HEK293 (cell line): Measurements from ENCODE around the gene PHETA1.

Experiments
- CTCF ChIA-PET: fragments of 350-600 bp; formaldehyde crosslinking; extraction: SDS; loops from one replicate; lab custom pipeline; 2021; ENCODE audit warnings: antibody characterized with exemption; lab: Yijun Ruan, JAX
- POLR2A ChIA-PET: fragments of 300-600 bp; formaldehyde crosslinking; extraction: SDS; loops from one replicate; lab custom pipeline; 2020; ENCODE audit warnings: antibody characterized with exemption, inconsistent platforms; lab: Yijun Ruan, JAX
- H3K27ac ChIP-seq: fragments of 200-500 bp; sonication (Bioruptor generic); 2 replicates; pipeline ENCODE4 v1.5.1; 2014; ENCODE audit warnings: low read depth, low read length, control low read depth, inconsistent platforms; ENCODE audit errors: extremely low read depth
- H3K36me3 ChIP-seq, 2 experiments: fragments of 200-500 bp in 1 of 2; sonication (Bioruptor generic) in 1 of 2; 1 replicate in 1 of 2; 2 replicates in 1 of 2; pipeline ENCODE4 v1.5.1; 2014 to 2017; ENCODE audit warnings: inconsistent platforms in 2 of 2, low read length in 2 of 2; ENCODE audit not compliant: control insufficient read depth in 2 of 2, insufficient read depth in 1 of 2
- H3K4me1 ChIP-seq: fragments of 200-500 bp; sonication (Bioruptor generic); 2 replicates; pipeline ENCODE4 v1.5.1; 2014; ENCODE audit warnings: mild to moderate bottlenecking, low read length, inconsistent platforms; ENCODE audit not compliant: control insufficient read depth, insufficient read depth
- H3K4me3 ChIP-seq: 2 replicates; pipeline ENCODE4 v1.5.1; 2011; ENCODE audit warnings: low read depth, mild to moderate bottlenecking, control low read depth, low read length, moderate library complexity
- H3K9me3 ChIP-seq: fragments of 200-500 bp; sonication (Bioruptor generic); 2 replicates; pipeline ENCODE4 v1.5.1; 2014; ENCODE audit warnings: low read depth, low read length, inconsistent platforms; ENCODE audit not compliant: control insufficient read depth, insufficient read depth
- EGR2 ChIP-seq: fragments of 450-650 bp; formaldehyde crosslinking; IDR thresholded peaks from 2 replicates; pipeline ENCODE4 v1.5.1; 2016; ENCODE audit warnings: low read depth, missing biosample characterization, missing genetic modification characterization
- GLIS1 ChIP-seq: fragments of 450-650 bp; formaldehyde crosslinking; IDR thresholded peaks from 2 replicates; pipeline ENCODE4 v1.5.1; 2016; ENCODE audit warnings: missing biosample characterization, missing genetic modification characterization
- GLIS2 ChIP-seq: fragments of 450-650 bp; formaldehyde crosslinking; IDR thresholded peaks from 2 replicates; pipeline ENCODE4 v1.5.1; 2016; ENCODE audit warnings: missing biosample characterization, missing genetic modification characterization
- KLF9 ChIP-seq: fragments of 450-650 bp; formaldehyde crosslinking; IDR thresholded peaks from 2 replicates; pipeline ENCODE4 v1.5.1; 2016; ENCODE audit warnings: missing biosample characterization, missing genetic modification characterization, low read depth
- REPIN1 ChIP-seq: fragments of 450-650 bp; formaldehyde crosslinking; IDR thresholded peaks from 2 replicates; pipeline ENCODE4 v1.5.1; 2017; ENCODE audit warnings: missing biosample characterization, missing genetic modification characterization, low read depth
- SETDB1 ChIP-seq: IDR thresholded peaks from one replicate; pipeline ENCODE4 v1.6.1; 2017; ENCODE audit warnings: mild to moderate bottlenecking, low read length, moderate library complexity, mixed read lengths; ENCODE audit not compliant: insufficient read length
- SP3 ChIP-seq: fragments of 450-650 bp; formaldehyde crosslinking; IDR thresholded peaks from 2 replicates; pipeline ENCODE4 v1.5.1; 2016; ENCODE audit warnings: missing biosample characterization, missing genetic modification characterization
- ZBTB48 ChIP-seq: fragments of 450-650 bp; formaldehyde crosslinking; IDR thresholded peaks from 2 replicates; pipeline ENCODE4 v1.5.1; 2016; ENCODE audit warnings: missing biosample characterization, missing genetic modification characterization
- ZFHX2 ChIP-seq: fragments of 450-650 bp; formaldehyde crosslinking; conservative IDR thresholded peaks from 2 replicates; pipeline ENCODE4 v1.5.1; 2016; ENCODE audit warnings: missing biosample characterization, missing genetic modification characterization
- ZNF311 ChIP-seq: fragments of 450-650 bp; formaldehyde crosslinking; IDR thresholded peaks from 2 replicates; pipeline ENCODE4 v1.5.1; 2017; ENCODE audit warnings: missing biosample characterization, missing genetic modification characterization, borderline replicate concordance
- ZNF354C ChIP-seq: fragments of 450-650 bp; formaldehyde crosslinking; IDR thresholded peaks from 2 replicates; pipeline ENCODE4 v1.5.1; 2016; ENCODE audit warnings: missing biosample characterization, missing genetic modification characterization, low read depth, borderline replicate concordance
- ZNF529 ChIP-seq: fragments of 450-650 bp; formaldehyde crosslinking; IDR thresholded peaks from 2 replicates; pipeline ENCODE4 v1.5.1; 2017; ENCODE audit warnings: missing genetic modification characterization, missing biosample characterization; ENCODE audit not compliant: insufficient replicate concordance
- ZNF544 ChIP-seq: fragments of 450-650 bp; formaldehyde crosslinking; IDR thresholded peaks from 2 replicates; pipeline ENCODE4 v1.5.0; 2017; ENCODE audit warnings: missing biosample characterization, missing genetic modification characterization
- ZNF629 ChIP-seq: fragments of 450-650 bp; formaldehyde crosslinking; IDR thresholded peaks from 2 replicates; pipeline ENCODE4 v1.5.1; 2017; ENCODE audit warnings: missing biosample characterization, missing genetic modification characterization
- ZNF677 ChIP-seq: fragments of 450-650 bp; IDR thresholded peaks from 2 replicates; pipeline ENCODE4 v1.5.0; 2018; ENCODE audit warnings: missing biosample characterization, mild to moderate bottlenecking, missing genetic modification characterization, moderate library complexity
- TF ChIP-seq, protein P1 (sequence below): fragments of 450-650 bp; formaldehyde crosslinking; IDR thresholded peaks from 2 replicates; pipeline ENCODE4 v1.5.1; 2016; ENCODE audit warnings: missing biosample characterization, missing genetic modification characterization
- TF ChIP-seq, protein P2 (sequence below): fragments of 450-650 bp; formaldehyde crosslinking; IDR thresholded peaks from 2 replicates; pipeline ENCODE4 v1.5.1; 2016; ENCODE audit warnings: missing biosample characterization, missing genetic modification characterization
- TF ChIP-seq, protein P3 (sequence below): fragments of 450-650 bp; IDR thresholded peaks from 2 replicates; pipeline ENCODE4 v1.5.1; 2018; ENCODE audit warnings: missing biosample characterization, missing genetic modification characterization
- TF ChIP-seq, protein P4 (sequence below): fragments of 450-650 bp; IDR thresholded peaks from 2 replicates; pipeline ENCODE4 v1.5.1; 2018; ENCODE audit warnings: missing biosample characterization, mild to moderate bottlenecking, missing genetic modification characterization
- TF ChIP-seq, protein P5 (sequence below): fragments of 450-650 bp; formaldehyde crosslinking; IDR thresholded peaks from 2 replicates; pipeline ENCODE4 v1.5.1; 2016; ENCODE audit warnings: missing biosample characterization, missing genetic modification characterization
- TF ChIP-seq, protein P6 (sequence below): fragments of 450-650 bp; formaldehyde crosslinking; IDR thresholded peaks from 2 replicates; pipeline ENCODE4 v1.5.1; 2016; ENCODE audit warnings: missing biosample characterization, missing genetic modification characterization

PHETA1 gene

DNA sequence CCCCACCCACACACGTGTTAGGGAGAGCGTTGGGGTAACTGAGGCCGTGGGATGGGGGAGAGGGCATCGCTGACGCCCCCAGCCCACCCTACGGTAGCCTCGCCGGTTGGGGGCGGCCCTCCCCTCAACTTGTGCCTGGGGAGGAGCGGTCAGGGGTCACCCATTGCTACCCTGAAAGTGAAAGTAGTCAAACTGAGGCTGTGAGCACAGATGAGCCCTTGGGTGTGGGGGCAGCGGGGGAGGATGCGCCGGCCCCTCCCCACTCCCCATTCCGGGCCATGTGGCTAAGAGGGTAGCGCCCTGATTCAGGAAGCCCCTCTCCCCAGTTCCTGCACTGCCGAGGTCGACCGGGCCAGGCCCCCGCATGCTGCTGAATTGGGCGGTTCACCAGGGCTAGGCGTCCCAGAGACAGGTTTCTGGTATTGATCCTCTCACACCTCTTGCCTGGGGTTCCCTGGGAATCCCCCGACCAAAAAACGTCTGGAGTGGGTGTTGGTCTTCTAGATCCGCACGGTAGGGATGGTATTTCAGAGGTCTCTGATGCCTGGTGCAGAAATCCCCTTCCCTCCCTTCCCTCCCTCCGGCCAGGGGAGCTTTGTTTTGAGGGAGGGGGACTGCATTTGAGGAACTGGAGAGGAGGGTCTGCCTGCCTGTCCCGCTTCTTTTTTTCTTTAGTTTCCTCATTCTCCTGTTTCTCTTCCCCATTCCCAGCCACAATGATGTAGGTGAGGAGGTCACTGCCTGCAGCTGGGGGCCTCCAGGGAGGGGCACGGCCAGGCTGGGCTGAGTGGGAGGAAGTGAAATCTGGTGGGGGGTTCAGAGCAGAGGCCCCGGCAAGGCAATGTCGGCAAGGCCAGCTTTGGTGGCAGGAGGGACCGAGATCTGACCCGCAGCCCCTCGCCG, 37.8 kb upstream of the PHETA1 start (continued):
- TF ChIP-seq, protein P1, sequence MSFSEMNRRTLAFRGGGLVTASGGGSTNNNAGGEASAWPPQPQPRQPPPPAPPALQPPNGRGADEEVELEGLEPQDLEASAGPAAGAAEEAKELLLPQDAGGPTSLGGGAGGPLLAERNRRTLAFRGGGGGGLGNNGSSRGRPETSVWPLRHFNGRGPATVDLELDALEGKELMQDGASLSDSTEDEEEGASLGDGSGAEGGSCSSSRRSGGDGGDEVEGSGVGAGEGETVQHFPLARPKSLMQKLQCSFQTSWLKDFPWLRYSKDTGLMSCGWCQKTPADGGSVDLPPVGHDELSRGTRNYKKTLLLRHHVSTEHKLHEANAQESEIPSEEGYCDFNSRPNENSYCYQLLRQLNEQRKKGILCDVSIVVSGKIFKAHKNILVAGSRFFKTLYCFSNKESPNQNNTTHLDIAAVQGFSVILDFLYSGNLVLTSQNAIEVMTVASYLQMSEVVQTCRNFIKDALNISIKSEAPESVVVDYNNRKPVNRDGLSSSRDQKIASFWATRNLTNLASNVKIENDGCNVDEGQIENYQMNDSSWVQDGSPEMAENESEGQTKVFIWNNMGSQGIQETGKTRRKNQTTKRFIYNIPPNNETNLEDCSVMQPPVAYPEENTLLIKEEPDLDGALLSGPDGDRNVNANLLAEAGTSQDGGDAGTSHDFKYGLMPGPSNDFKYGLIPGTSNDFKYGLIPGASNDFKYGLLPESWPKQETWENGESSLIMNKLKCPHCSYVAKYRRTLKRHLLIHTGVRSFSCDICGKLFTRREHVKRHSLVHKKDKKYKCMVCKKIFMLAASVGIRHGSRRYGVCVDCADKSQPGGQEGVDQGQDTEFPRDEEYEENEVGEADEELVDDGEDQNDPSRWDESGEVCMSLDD (tag by site-specific recombination), result peak; percentile 34; the same call in 1 of the 2 replicates
- TF ChIP-seq REPIN1 (no peak), ZBTB48 (no peak; the same call in 1 of the 2 replicates), EGR2 (tag by site-specific recombination) (peak; percentile 90), KLF9 (no peak), ZNF354C (tag by site-specific recombination) (no peak), ZFHX2 (tag by site-specific recombination) (peak; percentile 97), GLIS1 (tag by site-specific recombination) (no peak), GLIS2 (peak; percentile 71)
- TF ChIP-seq, protein P2, sequence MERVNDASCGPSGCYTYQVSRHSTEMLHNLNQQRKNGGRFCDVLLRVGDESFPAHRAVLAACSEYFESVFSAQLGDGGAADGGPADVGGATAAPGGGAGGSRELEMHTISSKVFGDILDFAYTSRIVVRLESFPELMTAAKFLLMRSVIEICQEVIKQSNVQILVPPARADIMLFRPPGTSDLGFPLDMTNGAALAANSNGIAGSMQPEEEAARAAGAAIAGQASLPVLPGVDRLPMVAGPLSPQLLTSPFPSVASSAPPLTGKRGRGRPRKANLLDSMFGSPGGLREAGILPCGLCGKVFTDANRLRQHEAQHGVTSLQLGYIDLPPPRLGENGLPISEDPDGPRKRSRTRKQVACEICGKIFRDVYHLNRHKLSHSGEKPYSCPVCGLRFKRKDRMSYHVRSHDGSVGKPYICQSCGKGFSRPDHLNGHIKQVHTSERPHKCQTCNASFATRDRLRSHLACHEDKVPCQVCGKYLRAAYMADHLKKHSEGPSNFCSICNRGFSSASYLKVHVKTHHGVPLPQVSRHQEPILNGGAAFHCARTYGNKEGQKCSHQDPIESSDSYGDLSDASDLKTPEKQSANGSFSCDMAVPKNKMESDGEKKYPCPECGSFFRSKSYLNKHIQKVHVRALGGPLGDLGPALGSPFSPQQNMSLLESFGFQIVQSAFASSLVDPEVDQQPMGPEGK, result peak; percentile 88

DNA sequence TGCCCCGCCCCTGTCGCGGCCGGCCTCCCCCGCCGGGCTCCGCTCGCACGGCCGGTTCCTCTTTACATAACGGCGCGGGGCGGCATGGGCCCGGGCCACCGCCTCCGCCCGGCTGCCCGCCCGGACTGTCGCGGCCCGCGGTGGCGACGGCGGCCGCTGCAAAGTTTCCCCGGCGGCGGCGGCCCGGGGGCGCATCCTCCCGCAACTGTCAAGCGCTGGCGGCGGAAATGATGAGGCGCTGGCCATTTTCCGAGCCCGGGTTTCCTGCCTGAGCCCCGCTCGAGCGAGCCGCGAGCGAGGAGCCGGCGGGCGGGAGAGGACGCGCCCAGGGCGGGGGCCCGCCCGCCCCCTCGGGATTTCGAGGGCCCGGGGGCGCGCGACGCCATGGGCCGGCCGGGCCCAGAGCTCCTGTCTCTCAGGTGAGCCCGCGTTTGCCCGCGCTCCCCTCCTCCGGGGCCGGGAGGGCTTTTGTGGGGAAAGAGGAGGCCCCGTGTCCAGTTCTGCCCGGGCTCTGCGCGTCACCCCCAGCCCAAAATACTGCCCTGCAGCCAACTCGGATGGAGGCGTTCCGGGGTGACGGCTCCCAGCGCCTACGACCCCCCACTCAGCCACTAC, 37.1 kb upstream of the PHETA1 start, which contains the start of gene SH2B3:
TSS of gene SH2B3 (plus strand) at position 65 of the 615 bp plus-strand sequence. CDS start 12,223 bp downstream, outside the sequence.
- Histone ChIP-seq H3K4me3 (peak within 1 kb of the TSS; percentile 59), H3K36me3 (no peaks in the 10 kb centered on the region), H3K4me1 (no peaks in the 10 kb centered on the region), H3K9me3 (no peaks in the 10 kb centered on the region), H3K27ac (peak within 1 kb of the TSS; percentile 40; the same call in 1 of the 2 replicates)
- POLR2A ChIA-PET, result no interaction called here
- CTCF ChIA-PET, result interaction anchor here (3.1 kb wide), 1 partner anchor 9 kb away, joined by 15 read pairs; no protein-coding TSS in a partner anchor
- no peak for TF ChIP-seq SP3
- TF ChIP-seq, protein P3, sequence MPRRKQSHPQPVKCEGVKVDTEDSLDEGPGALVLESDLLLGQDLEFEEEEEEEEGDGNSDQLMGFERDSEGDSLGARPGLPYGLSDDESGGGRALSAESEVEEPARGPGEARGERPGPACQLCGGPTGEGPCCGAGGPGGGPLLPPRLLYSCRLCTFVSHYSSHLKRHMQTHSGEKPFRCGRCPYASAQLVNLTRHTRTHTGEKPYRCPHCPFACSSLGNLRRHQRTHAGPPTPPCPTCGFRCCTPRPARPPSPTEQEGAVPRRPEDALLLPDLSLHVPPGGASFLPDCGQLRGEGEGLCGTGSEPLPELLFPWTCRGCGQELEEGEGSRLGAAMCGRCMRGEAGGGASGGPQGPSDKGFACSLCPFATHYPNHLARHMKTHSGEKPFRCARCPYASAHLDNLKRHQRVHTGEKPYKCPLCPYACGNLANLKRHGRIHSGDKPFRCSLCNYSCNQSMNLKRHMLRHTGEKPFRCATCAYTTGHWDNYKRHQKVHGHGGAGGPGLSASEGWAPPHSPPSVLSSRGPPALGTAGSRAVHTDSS (tag by site-specific recombination), result no peak
- TF ChIP-seq, protein P4, sequence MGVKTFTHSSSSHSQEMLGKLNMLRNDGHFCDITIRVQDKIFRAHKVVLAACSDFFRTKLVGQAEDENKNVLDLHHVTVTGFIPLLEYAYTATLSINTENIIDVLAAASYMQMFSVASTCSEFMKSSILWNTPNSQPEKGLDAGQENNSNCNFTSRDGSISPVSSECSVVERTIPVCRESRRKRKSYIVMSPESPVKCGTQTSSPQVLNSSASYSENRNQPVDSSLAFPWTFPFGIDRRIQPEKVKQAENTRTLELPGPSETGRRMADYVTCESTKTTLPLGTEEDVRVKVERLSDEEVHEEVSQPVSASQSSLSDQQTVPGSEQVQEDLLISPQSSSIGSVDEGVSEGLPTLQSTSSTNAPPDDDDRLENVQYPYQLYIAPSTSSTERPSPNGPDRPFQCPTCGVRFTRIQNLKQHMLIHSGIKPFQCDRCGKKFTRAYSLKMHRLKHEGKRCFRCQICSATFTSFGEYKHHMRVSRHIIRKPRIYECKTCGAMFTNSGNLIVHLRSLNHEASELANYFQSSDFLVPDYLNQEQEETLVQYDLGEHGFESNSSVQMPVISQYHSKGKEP (tag by site-specific recombination), result 0 out of 2 replicates have a peak, but pooled peaks have one; percentile 23
- no peak for TF ChIP-seq ZNF629 (tag by site-specific recombination)
- 0 out of 2 replicates have a peak, but pooled peaks have one; percentile 18 for TF ChIP-seq KLF9
- peak; percentile 43; the same call in 1 of the 2 replicates for TF ChIP-seq ZNF677 (tag by site-specific recombination)
- TF ChIP-seq ZNF529, result no peak
- TF ChIP-seq ZNF544 (tag by site-specific recombination), result no peak
- no peak for TF ChIP-seq ZFHX2 (tag by site-specific recombination)
- TF ChIP-seq ZNF311 (tag by site-specific recombination), result no peak
- TF ChIP-seq SETDB1, result no peak
- TF ChIP-seq, protein P5, sequence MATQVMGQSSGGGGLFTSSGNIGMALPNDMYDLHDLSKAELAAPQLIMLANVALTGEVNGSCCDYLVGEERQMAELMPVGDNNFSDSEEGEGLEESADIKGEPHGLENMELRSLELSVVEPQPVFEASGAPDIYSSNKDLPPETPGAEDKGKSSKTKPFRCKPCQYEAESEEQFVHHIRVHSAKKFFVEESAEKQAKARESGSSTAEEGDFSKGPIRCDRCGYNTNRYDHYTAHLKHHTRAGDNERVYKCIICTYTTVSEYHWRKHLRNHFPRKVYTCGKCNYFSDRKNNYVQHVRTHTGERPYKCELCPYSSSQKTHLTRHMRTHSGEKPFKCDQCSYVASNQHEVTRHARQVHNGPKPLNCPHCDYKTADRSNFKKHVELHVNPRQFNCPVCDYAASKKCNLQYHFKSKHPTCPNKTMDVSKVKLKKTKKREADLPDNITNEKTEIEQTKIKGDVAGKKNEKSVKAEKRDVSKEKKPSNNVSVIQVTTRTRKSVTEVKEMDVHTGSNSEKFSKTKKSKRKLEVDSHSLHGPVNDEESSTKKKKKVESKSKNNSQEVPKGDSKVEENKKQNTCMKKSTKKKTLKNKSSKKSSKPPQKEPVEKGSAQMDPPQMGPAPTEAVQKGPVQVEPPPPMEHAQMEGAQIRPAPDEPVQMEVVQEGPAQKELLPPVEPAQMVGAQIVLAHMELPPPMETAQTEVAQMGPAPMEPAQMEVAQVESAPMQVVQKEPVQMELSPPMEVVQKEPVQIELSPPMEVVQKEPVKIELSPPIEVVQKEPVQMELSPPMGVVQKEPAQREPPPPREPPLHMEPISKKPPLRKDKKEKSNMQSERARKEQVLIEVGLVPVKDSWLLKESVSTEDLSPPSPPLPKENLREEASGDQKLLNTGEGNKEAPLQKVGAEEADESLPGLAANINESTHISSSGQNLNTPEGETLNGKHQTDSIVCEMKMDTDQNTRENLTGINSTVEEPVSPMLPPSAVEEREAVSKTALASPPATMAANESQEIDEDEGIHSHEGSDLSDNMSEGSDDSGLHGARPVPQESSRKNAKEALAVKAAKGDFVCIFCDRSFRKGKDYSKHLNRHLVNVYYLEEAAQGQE, result no peak; the same call in 1 of the 2 replicates
- TF ChIP-seq, protein P6, sequence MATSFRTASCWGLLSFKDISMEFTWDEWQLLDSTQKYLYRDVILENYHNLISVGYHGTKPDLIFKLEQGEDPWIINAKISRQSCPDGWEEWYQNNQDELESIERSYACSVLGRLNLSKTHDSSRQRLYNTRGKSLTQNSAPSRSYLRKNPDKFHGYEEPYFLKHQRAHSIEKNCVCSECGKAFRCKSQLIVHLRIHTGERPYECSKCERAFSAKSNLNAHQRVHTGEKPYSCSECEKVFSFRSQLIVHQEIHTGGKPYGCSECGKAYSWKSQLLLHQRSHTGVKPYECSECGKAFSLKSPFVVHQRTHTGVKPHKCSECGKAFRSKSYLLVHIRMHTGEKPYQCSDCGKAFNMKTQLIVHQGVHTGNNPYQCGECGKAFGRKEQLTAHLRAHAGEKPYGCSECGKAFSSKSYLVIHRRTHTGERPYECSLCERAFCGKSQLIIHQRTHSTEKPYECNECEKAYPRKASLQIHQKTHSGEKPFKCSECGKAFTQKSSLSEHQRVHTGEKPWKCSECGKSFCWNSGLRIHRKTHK (tag by site-specific recombination), result no peak
